NB4 (cell line): ENCODE results near the gene GPR34.

Source experiments
- CTCF ChIP-seq: IDR thresholded peaks from one replicate; pipeline ENCODE4 v1.5.1; 2012; ENCODE audit warnings: low read depth, low read length
- MAX ChIP-seq: IDR thresholded peaks from 2 replicates; pipeline ENCODE4 v1.6.1; 2011; ENCODE audit warnings: low read depth, low read length
- POLR2A ChIP-seq: IDR thresholded peaks from 2 replicates; pipeline ENCODE4 v1.6.1; 2011; ENCODE audit warnings: mild to moderate bottlenecking; ENCODE audit not compliant: insufficient read length; ENCODE audit errors: extremely low read depth

- TF ChIP-seq POLR2A (no peak), MAX (no peak), CTCF (no peak)
Measured at GRCh38 chrX:41728125-41728524, 39.4 kb downstream of the GPR34 start.
